ENCODE data around the gene GALC. TPM values are rescaled to one million over a fixed set of nuclear protein-coding genes. Genes with fewer than 3 reads are reported as not detected.

GALC gene
- total and polyA plus RNA-seq, 2 donors from 2014 or later = 13.6 to 29.4 TPM

DNA sequence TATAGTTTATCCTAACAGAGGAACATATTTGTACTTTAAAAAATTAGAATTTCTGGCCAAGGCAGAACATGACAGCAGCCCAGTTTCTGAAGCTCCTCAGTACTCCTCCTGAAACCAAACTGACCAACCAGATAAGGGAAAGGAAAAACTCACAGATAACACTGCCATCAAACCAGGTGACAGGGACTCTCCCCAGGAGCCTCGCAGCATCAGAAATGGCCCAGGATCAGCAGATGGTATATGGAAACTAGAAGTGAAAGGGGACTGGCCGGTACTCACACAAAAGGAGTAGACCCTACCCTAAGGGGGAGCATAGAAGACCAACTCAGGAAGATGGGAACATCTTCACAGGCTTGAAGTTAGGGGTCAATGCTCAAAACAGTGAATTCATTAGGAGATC is 22.0 kb downstream of the GALC start:
- intact Hi-C loops (cut with DNase I) = no loop called here
- TF ChIP-seq CTCF (IDR thresholded peaks at IDR 0.05; ENCODE audit: borderline replicate concordance, extremely low read depth, insufficient read depth) = no peak
- no peak for FAIRE-seq
- Histone ChIP-seq H3K36me3 (ENCODE audit: control insufficient read depth in 2 of 3, insufficient read depth in 3 of 3, low read length in 3 of 3) (no peaks in the 10 kb centered on the region), H3K9me3 (ENCODE audit: control insufficient read depth in 2 of 3, insufficient read depth in 1 of 3, low read length in 3 of 3) (no peaks in the 10 kb centered on the region), H3K27me3 (ENCODE audit: control insufficient read depth, insufficient read depth, low read length) (no peaks in the 10 kb centered on the region), H3K4me1 (ENCODE audit: control insufficient read depth in 2 of 3, insufficient read depth in 2 of 3, low read depth in 1 of 3, low read length in 3 of 3) (no peaks in the 10 kb centered on the region), H3K27ac (ENCODE audit: low read depth in 2 of 2, low read length in 2 of 2) (no peak overlapping the region), H3K9ac (ENCODE audit: low read length in 3 of 3) (no peak overlapping the region), H3K4me3 (ENCODE audit: low read length in 3 of 3) (no peak overlapping the region)
- DNase-seq = no peak

- no peaks in the 10 kb centered on the region for H3K4me1 ChIP-seq (ENCODE audit: control insufficient read depth in 2 of 3, insufficient read depth in 2 of 3, low read depth in 1 of 3, low read length in 3 of 3)
- H3K9me3 ChIP-seq (ENCODE audit: control insufficient read depth in 2 of 3, insufficient read depth in 1 of 3, low read length in 3 of 3) = no peaks in the 10 kb centered on the region
- intact Hi-C loops (cut with DNase I) = no loop called here
- FAIRE-seq (no peak), DNase-seq (peak in 1 of 5 donors; percentile 23)
- TF ChIP-seq CTCF (IDR thresholded peaks at IDR 0.05; ENCODE audit: borderline replicate concordance, extremely low read depth, insufficient read depth) = no peak
- no peaks in the 10 kb centered on the region for H3K27me3 ChIP-seq (ENCODE audit: control insufficient read depth, insufficient read depth, low read length)
- no peak overlapping the region for H3K27ac ChIP-seq (ENCODE audit: low read depth in 2 of 2, low read length in 2 of 2)
- H3K36me3 ChIP-seq (ENCODE audit: control insufficient read depth in 2 of 3, insufficient read depth in 3 of 3, low read length in 3 of 3) = no peaks in the 10 kb centered on the region
- H3K9ac ChIP-seq (ENCODE audit: low read length in 3 of 3) = no peak overlapping the region
- no peak overlapping the region for H3K4me3 ChIP-seq (ENCODE audit: low read length in 3 of 3)
These were observed 25.5 kb downstream of the GALC start for GRCh38 chr14:87967496-87967895.

DNA sequence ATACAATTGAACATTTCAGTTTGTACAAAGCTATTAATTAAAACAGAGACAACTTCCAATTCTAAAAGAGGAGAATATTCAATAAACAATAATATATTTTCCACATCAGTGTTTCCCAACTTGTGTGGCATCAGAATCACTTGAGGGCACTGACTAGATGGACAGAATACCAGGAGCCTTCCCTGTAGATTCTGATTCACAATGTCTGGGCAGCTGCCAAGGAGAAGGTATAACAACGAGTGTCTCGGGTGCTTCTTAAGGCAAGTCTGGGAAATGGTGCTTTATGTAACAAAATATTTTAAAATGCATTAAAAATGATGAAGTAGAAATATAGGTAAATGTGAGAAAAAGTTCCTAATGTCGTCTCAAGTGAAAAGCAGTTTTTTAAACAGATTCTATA is 26.2 kb downstream of the GALC start:
- H3K4me1 ChIP-seq (ENCODE audit: control insufficient read depth in 2 of 3, insufficient read depth in 2 of 3, low read depth in 1 of 3, low read length in 3 of 3) = no peaks in the 10 kb centered on the region
- no peaks in the 10 kb centered on the region for H3K27me3 ChIP-seq (ENCODE audit: control insufficient read depth, insufficient read depth, low read length)
- H3K27ac ChIP-seq (ENCODE audit: low read depth in 2 of 2, low read length in 2 of 2) = no peak overlapping the region
- TF ChIP-seq CTCF (IDR thresholded peaks at IDR 0.05; ENCODE audit: borderline replicate concordance, extremely low read depth, insufficient read depth) = no peak
- no peak overlapping the region for H3K4me3 ChIP-seq (ENCODE audit: low read length in 3 of 3)
- no peaks in the 10 kb centered on the region for H3K9me3 ChIP-seq (ENCODE audit: control insufficient read depth in 2 of 3, insufficient read depth in 1 of 3, low read length in 3 of 3)
- no peak for FAIRE-seq
- DNase-seq = no peak
- H3K36me3 ChIP-seq (ENCODE audit: control insufficient read depth in 2 of 3, insufficient read depth in 3 of 3, low read length in 3 of 3) = peaks cover 0 to 5% (median 3%) of the 10 kb centered on the region in 3 donors
- no peak overlapping the region for H3K9ac ChIP-seq (ENCODE audit: low read length in 3 of 3)
- intact Hi-C loops (cut with DNase I) = no loop called here

DNA sequence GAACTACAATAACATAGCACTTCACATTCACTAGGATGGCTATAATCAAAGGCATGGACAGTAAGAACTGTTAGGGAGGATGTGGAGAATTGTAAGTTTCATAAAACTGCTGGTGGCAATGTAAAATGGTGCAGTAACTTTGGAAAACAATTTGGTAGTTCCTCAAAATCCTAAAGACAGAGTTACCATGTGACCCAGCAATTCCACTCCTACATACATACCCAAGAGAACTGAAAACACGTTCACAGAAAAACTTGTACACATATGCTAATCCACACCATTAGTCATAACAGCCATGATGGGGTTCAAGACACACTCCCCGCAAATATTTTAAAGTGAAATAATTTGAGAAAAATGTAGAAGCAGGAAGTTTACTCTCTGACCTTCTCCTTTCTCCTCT is 31.7 kb downstream of the GALC start:
- Histone ChIP-seq H3K27ac (ENCODE audit: low read depth in 2 of 2, low read length in 2 of 2) (no peak overlapping the region), H3K27me3 (ENCODE audit: control insufficient read depth, insufficient read depth, low read length) (no peaks in the 10 kb centered on the region), H3K36me3 (ENCODE audit: control insufficient read depth in 2 of 3, insufficient read depth in 3 of 3, low read length in 3 of 3) (peaks cover 5 to 10% (median 9%) of the 10 kb centered on the region in 3 donors), H3K9me3 (ENCODE audit: control insufficient read depth in 2 of 3, insufficient read depth in 1 of 3, low read length in 3 of 3) (no peaks in the 10 kb centered on the region), H3K4me1 (ENCODE audit: control insufficient read depth in 2 of 3, insufficient read depth in 2 of 3, low read depth in 1 of 3, low read length in 3 of 3) (no peaks in the 10 kb centered on the region), H3K9ac (ENCODE audit: low read length in 3 of 3) (no peak overlapping the region), H3K4me3 (ENCODE audit: low read length in 3 of 3) (no peak overlapping the region)
- DNase-seq = no peak
- intact Hi-C loops (cut with DNase I) = no loop called here
- FAIRE-seq = no peak
- no peak for TF ChIP-seq CTCF (IDR thresholded peaks at IDR 0.05; ENCODE audit: borderline replicate concordance, extremely low read depth, insufficient read depth)

All from kidney (tissue), 14 donors.